ENCODE results near the gene OR5M3. TPM values are rescaled to one million over a fixed set of nuclear protein-coding genes. Genes with fewer than 3 reads are reported as not detected.

OR5M3 gene
- total RNA-seq = not detected

DNA sequence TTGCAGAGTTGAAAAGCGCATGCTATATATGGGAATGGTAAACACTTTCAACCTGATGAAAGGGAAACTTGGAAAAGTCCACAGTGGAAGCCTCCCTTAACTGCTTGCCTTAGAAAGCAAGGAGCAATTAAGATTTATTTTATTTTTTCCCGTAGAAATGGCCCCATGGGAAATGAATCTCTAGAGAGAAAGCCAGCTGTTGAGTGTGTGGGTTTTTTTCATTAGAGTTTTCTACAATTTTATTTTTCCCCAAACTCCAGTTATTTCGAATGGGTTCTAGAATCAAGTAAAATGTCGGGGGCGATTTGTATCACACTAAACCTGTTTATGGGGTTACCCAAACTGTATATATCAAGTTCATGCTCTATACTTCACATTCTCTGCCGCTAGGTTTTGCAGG is at the start of gene OR5M3:
Gene OR5M3, minus strand, starts transcription at position 101 of the 400 bp plus-strand sequence. CDS start 2,855 bp downstream, outside the sequence.
- no peak within 1 kb of the TSS for H3K27ac Mint-ChIP-seq
- H3K27me3 Mint-ChIP-seq = no peaks in the 10 kb centered on the region
- no peak for ATAC-seq (replicated peaks)
- H3K4me1 Mint-ChIP-seq = no peaks in the 10 kb centered on the region
- H3K36me3 Mint-ChIP-seq (ENCODE audit: low read depth) = no peaks in the 10 kb centered on the region
- H3K9me3 Mint-ChIP-seq = peaks cover 9% of the 10 kb centered on the region
- H3K4me3 Mint-ChIP-seq = no peak within 1 kb of the TSS

DNA sequence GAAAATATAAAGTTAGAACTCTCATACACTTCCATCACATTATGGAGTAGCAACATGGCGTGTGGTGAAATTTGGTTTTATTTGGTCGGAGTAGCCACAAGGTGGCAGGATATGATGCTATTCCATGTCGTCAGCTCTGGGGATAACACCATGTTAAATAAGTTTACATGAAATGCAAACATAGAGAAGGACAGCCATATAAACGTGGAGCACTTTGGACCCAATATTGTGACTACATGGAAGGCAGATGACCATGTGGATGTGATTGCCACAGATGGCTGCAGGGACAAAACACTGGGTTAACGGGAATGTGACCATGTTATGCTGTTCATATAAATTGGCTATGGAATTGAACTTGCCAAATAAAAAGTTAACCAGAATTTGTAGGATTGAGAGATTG is 48.9 kb upstream of the OR5M3 start:
- Mint-ChIP-seq H3K9me3 (peaks cover 21% of the 10 kb centered on the region), H3K4me3 (no peak overlapping the region), H3K4me1 (no peaks in the 10 kb centered on the region), H3K27me3 (no peaks in the 10 kb centered on the region), H3K27ac (no peak overlapping the region), H3K36me3 (ENCODE audit: low read depth) (no peaks in the 10 kb centered on the region)
- no peak for ATAC-seq (replicated peaks)

DNA sequence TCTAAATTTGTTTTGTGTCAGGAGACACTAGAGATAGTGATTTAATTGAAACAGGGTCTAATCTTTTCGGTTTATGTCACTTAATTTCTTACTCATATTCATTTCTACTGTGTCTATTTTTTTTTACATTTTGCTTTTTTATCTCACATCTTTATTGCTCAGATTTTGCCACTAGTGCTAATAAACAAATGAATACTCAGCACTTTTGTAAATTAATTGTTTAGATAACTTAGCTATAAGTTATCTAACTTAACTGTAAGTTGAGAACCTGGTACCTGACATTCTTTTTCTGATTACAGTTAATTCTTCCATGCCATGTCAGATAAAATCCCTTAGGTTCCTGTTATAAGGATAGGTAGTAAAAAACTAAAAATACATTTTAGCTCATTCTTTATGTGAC is 40.1 kb upstream of the OR5M3 start:
- no peak overlapping the region for H3K4me3 Mint-ChIP-seq
- no peak for ATAC-seq (replicated peaks)
- no peaks in the 10 kb centered on the region for H3K36me3 Mint-ChIP-seq (ENCODE audit: low read depth)
- no peaks in the 10 kb centered on the region for H3K27me3 Mint-ChIP-seq
- H3K27ac Mint-ChIP-seq = no peak overlapping the region
- H3K9me3 Mint-ChIP-seq = peaks cover 22% of the 10 kb centered on the region
- H3K4me1 Mint-ChIP-seq = no peaks in the 10 kb centered on the region

DNA sequence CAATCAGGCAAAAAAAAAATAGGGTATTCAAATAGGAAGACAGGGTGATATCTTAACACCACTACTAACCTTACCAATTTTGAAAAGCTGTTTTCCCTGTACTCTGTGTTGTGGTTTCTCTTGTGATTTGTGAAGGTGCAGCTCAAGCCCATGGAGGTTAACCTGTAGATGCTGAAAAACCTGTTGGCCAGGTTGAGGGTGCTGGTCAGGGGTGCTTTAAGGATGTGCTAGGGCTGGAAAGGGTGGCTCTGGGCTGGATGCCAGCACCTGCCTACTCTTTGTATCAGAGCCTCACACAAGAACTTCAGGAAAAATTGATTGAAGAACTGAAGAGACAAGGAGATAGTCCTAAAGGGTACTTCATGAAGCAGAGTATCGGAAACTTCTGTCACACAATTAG is 36.3 kb upstream of the OR5M3 start:
- H3K4me3 Mint-ChIP-seq = no peak overlapping the region
- H3K4me1 Mint-ChIP-seq = no peaks in the 10 kb centered on the region
- no peaks in the 10 kb centered on the region for H3K36me3 Mint-ChIP-seq (ENCODE audit: low read depth)
- H3K27ac Mint-ChIP-seq = no peak overlapping the region
- H3K9me3 Mint-ChIP-seq = peaks cover 13% of the 10 kb centered on the region
- H3K27me3 Mint-ChIP-seq = no peaks in the 10 kb centered on the region
- ATAC-seq (replicated peaks) = no peak

DNA sequence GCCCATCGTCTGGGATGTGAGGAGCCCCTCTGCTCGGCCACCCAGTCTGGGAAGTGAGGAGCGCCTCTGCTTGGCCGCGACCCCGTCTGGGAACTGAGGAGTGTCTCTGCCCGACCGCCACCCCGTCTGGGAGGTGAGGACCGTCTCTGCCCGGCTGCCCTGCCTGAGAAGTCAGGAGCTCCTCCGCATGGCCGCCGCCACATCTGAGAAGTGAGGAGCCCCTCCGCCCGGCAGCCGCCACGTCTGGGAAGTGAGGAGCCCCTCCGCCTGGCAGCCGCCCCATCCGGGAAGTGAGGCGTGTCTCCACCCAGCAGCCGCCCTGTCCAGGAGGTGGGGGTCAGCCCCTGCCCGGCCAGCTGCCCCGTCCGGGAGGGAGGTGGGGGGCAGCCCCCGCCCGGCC is 23.9 kb upstream of the OR5M3 start:
- peaks cover 6% of the 10 kb centered on the region for H3K9me3 Mint-ChIP-seq
- no peaks in the 10 kb centered on the region for H3K4me1 Mint-ChIP-seq
- no peaks in the 10 kb centered on the region for H3K36me3 Mint-ChIP-seq (ENCODE audit: low read depth)
- no peak overlapping the region for H3K27ac Mint-ChIP-seq
- H3K4me3 Mint-ChIP-seq = no peak overlapping the region
- no peak for ATAC-seq (replicated peaks)
- no peaks in the 10 kb centered on the region for H3K27me3 Mint-ChIP-seq

DNA sequence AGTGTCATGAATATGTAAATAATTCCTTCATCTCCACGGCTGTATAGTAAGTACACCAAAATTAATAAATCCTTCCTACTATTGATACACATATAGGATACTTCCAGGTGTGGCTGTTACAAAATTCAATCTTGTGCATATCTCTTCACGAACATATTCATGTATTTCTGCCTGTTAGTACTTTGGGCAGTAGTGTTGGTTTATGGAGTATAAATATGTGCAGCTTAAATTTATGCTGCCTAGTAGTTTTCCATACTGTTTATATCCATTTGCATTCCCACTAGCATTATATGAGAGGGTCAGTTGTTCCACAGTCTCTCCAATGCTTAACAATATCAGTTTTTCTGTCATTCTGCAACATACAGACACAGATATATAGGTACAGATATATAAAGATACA is 22.0 kb upstream of the OR5M3 start:
- H3K27me3 Mint-ChIP-seq = no peaks in the 10 kb centered on the region
- no peak overlapping the region for H3K4me3 Mint-ChIP-seq
- ATAC-seq (replicated peaks) = no peak
- H3K36me3 Mint-ChIP-seq (ENCODE audit: low read depth) = no peaks in the 10 kb centered on the region
- H3K27ac Mint-ChIP-seq = no peak overlapping the region
- H3K4me1 Mint-ChIP-seq = no peaks in the 10 kb centered on the region
- H3K9me3 Mint-ChIP-seq = peaks cover 6% of the 10 kb centered on the region

DNA sequence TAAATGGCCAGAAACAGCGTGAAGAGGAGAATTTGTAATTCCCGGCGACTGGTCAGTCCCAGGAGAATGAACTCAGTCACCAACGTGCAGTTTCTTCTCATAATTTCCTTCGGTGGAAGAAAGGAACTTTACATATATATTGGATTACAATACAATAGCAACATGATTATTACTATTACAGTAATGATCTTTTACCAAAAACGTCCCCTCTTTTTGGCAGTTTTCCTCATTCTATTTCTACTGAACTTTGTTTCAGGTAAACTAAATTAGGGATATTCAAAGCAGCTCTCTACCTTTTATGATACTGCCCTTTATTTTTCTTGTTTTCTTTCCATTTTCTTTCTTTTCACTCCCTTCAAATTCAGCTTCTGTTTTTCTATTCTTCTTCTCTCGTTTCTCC is 18.1 kb upstream of the OR5M3 start, which contains the start of gene OR5M8:
Gene OR5M8, minus strand, starts transcription at position 101 of the 400 bp plus-strand sequence. Its CDS starts 0 bp downstream, at position 101.
- ATAC-seq (replicated peaks) = no peak
- H3K9me3 Mint-ChIP-seq = peaks cover 8% of the 10 kb centered on the region
- no peaks in the 10 kb centered on the region for H3K4me1 Mint-ChIP-seq
- no peaks in the 10 kb centered on the region for H3K36me3 Mint-ChIP-seq (ENCODE audit: low read depth)
- H3K27ac Mint-ChIP-seq = no peak within 1 kb of the TSS
- H3K4me3 Mint-ChIP-seq = no peak within 1 kb of the TSS
- H3K27me3 Mint-ChIP-seq = no peaks in the 10 kb centered on the region

DNA sequence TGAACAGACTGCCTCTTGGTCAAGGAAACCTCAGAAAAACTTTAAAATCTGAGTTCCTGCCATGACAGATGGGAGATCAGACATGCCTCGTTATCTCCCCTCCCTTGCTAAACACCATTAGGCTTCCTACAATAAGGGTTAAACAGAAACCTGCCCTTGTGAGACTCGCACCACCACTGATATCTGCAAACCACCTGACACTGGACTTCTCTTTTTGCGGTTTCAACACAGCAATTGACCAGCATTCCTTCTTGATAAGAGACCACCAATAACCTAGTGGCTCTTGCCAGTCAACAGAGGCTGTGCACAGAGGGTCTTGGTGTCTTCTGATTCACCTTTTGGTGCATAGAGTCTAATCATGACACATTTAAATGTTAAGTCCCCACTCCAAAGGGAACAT is 13.6 kb upstream of the OR5M3 start:
- H3K27ac Mint-ChIP-seq = no peak overlapping the region
- H3K9me3 Mint-ChIP-seq = peaks cover 17% of the 10 kb centered on the region
- no peaks in the 10 kb centered on the region for H3K4me1 Mint-ChIP-seq
- ATAC-seq (replicated peaks) = no peak
- no peaks in the 10 kb centered on the region for H3K36me3 Mint-ChIP-seq (ENCODE audit: low read depth)
- no peaks in the 10 kb centered on the region for H3K27me3 Mint-ChIP-seq
- H3K4me3 Mint-ChIP-seq = no peak overlapping the region

DNA sequence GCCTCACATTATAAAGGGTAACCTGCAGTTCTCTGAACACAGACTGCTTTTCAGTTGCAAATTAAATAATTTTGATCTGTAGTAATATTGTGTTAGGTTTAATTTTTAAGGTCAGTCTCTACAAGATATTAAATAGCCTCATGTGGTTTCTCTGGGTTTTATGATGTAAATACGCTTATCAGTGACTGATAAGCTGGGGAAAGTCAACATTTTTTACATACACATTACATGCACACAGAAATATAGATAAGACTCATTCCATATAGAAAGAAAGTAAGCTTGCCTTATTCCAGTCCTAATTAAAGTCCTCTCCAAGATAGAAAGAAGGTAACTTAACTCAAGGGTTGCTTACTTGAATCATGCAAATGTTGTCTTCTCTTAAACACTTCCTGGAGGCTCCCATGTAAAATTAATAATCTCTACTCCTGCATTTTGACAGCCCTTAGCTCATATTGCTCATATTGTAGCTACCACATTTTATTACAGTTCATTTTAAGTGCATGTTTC is 1.6 kb upstream of the OR5M3 start:
- Mint-ChIP-seq H3K27ac (no peak overlapping the region), H3K4me1 (no peaks in the 10 kb centered on the region), H3K27me3 (no peaks in the 10 kb centered on the region), H3K36me3 (ENCODE audit: low read depth) (no peaks in the 10 kb centered on the region), H3K9me3 (peaks cover 14% of the 10 kb centered on the region), H3K4me3 (no peak overlapping the region)
- ATAC-seq (replicated peaks) = no peak

DNA sequence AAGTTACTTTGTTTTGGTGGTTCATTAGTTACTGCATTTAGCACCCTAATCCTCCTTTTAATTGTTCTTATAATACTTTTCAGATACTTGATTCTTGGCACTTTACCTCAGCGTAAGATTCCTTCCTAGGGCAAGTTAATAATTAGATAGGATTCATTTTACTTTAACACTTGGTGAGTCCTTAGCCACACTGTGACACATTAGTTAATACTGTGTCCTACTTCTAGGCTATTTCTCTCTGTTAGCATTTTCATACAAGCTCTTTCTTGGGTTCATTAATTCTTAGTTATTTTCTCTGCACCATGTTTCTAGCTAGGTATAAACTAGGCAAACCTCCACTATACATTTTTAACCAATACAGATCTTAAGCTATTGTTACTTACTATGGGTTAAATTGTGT is 16.1 kb downstream of the OR5M3 start:
- no peak for ATAC-seq (replicated peaks)
- peaks cover 8% of the 10 kb centered on the region for H3K9me3 Mint-ChIP-seq
- H3K27ac Mint-ChIP-seq = no peak overlapping the region
- H3K27me3 Mint-ChIP-seq = no peaks in the 10 kb centered on the region
- H3K4me1 Mint-ChIP-seq = no peaks in the 10 kb centered on the region
- H3K4me3 Mint-ChIP-seq = no peak overlapping the region
- no peaks in the 10 kb centered on the region for H3K36me3 Mint-ChIP-seq (ENCODE audit: low read depth)

DNA sequence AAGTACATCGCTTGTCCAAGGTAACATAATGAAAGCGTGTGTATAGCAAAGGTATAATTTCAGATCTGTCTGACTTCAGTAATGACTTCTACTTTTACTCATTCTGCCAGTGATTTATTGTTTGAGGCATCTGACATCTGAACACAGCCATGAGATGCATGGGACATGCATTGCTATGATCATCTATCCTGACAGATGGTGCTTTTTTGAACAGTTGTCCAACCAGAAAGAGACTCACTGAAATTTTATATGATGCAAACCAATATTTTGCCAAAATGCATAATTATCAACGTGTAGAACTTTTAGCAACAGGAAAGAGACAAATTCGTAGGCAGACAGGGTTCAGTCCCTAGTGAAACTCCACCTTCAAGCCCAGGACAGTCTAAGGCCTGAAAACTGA is 19.6 kb downstream of the OR5M3 start:
- ATAC-seq (replicated peaks) = no peak
- Mint-ChIP-seq H3K27ac (no peak overlapping the region), H3K9me3 (peaks cover 11% of the 10 kb centered on the region), H3K27me3 (no peaks in the 10 kb centered on the region), H3K4me1 (no peaks in the 10 kb centered on the region), H3K36me3 (ENCODE audit: low read depth) (no peaks in the 10 kb centered on the region), H3K4me3 (no peak overlapping the region)

Other genes starting within 250 kb of the OR5M3 start
- gene OR5T2, start 239.1 kb downstream of the OR5M3 start, total RNA-seq = not detected
- gene OR5T3, start 221.1 kb downstream of the OR5M3 start, total RNA-seq = not detected
- gene OR5T1, start 199.2 kb downstream of the OR5M3 start, total RNA-seq = not detected
- gene OR8H1, start 181.1 kb downstream of the OR5M3 start, total RNA-seq = not detected
- gene OR8K3, start 158.2 kb downstream of the OR5M3 start, total RNA-seq = not detected
- not detected for gene OR8K1, start 127.3 kb downstream of the OR5M3 start, total RNA-seq
- not detected for gene OR8J1, start 119.1 kb downstream of the OR5M3 start, total RNA-seq
- not detected for gene OR8U1, start 97.7 kb downstream of the OR5M3 start, total RNA-seq
- gene OR5AL1, start 60.7 kb downstream of the OR5M3 start, total RNA-seq = not detected
- not detected for gene OR5M8, start 18.0 kb upstream of the OR5M3 start, total RNA-seq
- gene OR5M11, start 69.9 kb upstream of the OR5M3 start, total RNA-seq = not detected
- not detected for gene OR5M10, start 104.4 kb upstream of the OR5M3 start, total RNA-seq
- gene OR5M1, start 141.5 kb upstream of the OR5M3 start, total RNA-seq = not detected
- gene OR5AP2, start 169.1 kb upstream of the OR5M3 start, total RNA-seq = not detected
- gene OR5AR1, start 190.3 kb upstream of the OR5M3 start, total RNA-seq = not detected
- not detected for gene OR9G1, start 225.7 kb upstream of the OR5M3 start, total RNA-seq

Measured in activated T-helper 17 cell treated with anti-CD3 and anti-CD28 coated beads, Interleukin-2, amount 50 U/mL, for 72 hours (primary cell).